Measurements from ENCODE around the gene KIR3DL3.

- TF ChIP-seq GATA3 (IDR thresholded peaks at IDR 0.05; ENCODE audit: low read depth, low read length) (no peak), GATA2 (IDR thresholded peaks at IDR 0.05; ENCODE audit: low read depth, low read length) (no peak)
Observed at GRCh38 chr19:54731191-54731590, 6.9 kb downstream of the KIR3DL3 start.

All from SH-SY5Y (cell line).